RWPE2 (cell line): ENCODE data around the gene TMED6.
"Not testable (repeated sequence)": the region's sequence is repeated elsewhere in the genome, so short reads cannot be mapped to it uniquely, and the experiment has no call there.

ENCODE experiments used
- ATAC-seq: fragments of 200-7000 bp; cut with Tn5 transposase; 3 replicates; pipeline ENCODE4 v1.9.1; 2021; ENCODE audit warnings: low read depth
- DNase-seq: peaks from one replicate; pipeline ENCODE4 v3.0.0-alpha.2; 2020; ENCODE audit warnings: low spot score
- H3K27ac ChIP-seq: fragments of 450-650 bp; 2 replicates; pipeline ENCODE4 v1.5.1; 2017; ENCODE audit warnings: mild to moderate bottlenecking; ENCODE audit not compliant: poor library complexity, severe bottlenecking
- H3K27me3 ChIP-seq: fragments of 250-450 bp; sonication (Bioruptor Pico); 2 replicates; pipeline ENCODE4 v1.5.1; 2021; ENCODE audit warnings: mild to moderate bottlenecking, moderate library complexity; ENCODE audit not compliant: insufficient read depth, poor library complexity, severe bottlenecking
- H3K36me3 ChIP-seq: fragments of 250-450 bp; sonication (Bioruptor Pico); 2 replicates; pipeline ENCODE4 v1.5.1; 2020; ENCODE audit warnings: low read depth, mild to moderate bottlenecking, moderate library complexity
- H3K4me1 ChIP-seq: fragments of 250-450 bp; sonication (Bioruptor Pico); 2 replicates; pipeline ENCODE4 v1.5.1; 2021; ENCODE audit warnings: mild to moderate bottlenecking, moderate library complexity; ENCODE audit not compliant: insufficient read depth, poor library complexity, severe bottlenecking
- H3K4me3 ChIP-seq: fragments of 250-450 bp; sonication (Bioruptor Pico); 2 replicates; pipeline ENCODE4 v1.5.1; 2021; ENCODE audit warnings: mild to moderate bottlenecking, moderate library complexity; ENCODE audit not compliant: severe bottlenecking
- H3K9me3 ChIP-seq: fragments of 250-450 bp; sonication (Bioruptor Pico); 2 replicates; pipeline ENCODE4 v1.5.1; 2021; ENCODE audit warnings: mild to moderate bottlenecking, moderate library complexity; ENCODE audit not compliant: severe bottlenecking
- TF ChIP-seq, protein P1 (sequence below): fragments of 450-650 bp; IDR thresholded peaks from one replicate; pipeline ENCODE4 v1.5.1; 2017; ENCODE audit warnings: mild to moderate bottlenecking, moderate library complexity; ENCODE audit not compliant: poor library complexity, severe bottlenecking

TMED6 gene

DNA sequence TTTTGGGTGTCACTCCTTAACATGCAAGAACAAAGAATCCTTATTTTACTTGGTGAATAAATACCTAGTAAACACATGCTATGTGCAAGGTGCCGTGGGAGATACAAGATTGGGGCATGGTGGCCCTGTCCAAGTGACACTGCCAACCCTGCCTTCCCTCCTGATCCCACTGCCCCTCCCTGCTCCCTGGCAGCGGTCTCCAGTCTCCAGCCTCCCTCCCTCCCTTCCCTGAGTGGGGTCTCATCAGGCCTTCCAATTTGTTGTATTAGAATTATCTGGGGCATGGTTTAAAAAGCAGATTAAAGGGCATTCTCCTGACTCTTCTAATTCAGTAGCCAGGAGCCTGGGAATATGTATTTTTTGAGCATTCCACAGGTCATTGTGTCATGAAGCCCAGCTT, 12.5 kb upstream of the TMED6 start:
- H3K36me3 ChIP-seq, result peaks cover 44% of the 10 kb centered on the region
- no peaks in the 10 kb centered on the region for H3K27me3 ChIP-seq
- no peak overlapping the region for H3K4me3 ChIP-seq
- H3K27ac ChIP-seq, result no peak overlapping the region
- H3K9me3 ChIP-seq, result no peaks in the 10 kb centered on the region
- TF ChIP-seq, protein P1, sequence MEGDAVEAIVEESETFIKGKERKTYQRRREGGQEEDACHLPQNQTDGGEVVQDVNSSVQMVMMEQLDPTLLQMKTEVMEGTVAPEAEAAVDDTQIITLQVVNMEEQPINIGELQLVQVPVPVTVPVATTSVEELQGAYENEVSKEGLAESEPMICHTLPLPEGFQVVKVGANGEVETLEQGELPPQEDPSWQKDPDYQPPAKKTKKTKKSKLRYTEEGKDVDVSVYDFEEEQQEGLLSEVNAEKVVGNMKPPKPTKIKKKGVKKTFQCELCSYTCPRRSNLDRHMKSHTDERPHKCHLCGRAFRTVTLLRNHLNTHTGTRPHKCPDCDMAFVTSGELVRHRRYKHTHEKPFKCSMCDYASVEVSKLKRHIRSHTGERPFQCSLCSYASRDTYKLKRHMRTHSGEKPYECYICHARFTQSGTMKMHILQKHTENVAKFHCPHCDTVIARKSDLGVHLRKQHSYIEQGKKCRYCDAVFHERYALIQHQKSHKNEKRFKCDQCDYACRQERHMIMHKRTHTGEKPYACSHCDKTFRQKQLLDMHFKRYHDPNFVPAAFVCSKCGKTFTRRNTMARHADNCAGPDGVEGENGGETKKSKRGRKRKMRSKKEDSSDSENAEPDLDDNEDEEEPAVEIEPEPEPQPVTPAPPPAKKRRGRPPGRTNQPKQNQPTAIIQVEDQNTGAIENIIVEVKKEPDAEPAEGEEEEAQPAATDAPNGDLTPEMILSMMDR, result no peak
- no peak for ATAC-seq
- peak; percentile 23 for DNase-seq
- H3K4me1 ChIP-seq, result no peaks in the 10 kb centered on the region

DNA sequence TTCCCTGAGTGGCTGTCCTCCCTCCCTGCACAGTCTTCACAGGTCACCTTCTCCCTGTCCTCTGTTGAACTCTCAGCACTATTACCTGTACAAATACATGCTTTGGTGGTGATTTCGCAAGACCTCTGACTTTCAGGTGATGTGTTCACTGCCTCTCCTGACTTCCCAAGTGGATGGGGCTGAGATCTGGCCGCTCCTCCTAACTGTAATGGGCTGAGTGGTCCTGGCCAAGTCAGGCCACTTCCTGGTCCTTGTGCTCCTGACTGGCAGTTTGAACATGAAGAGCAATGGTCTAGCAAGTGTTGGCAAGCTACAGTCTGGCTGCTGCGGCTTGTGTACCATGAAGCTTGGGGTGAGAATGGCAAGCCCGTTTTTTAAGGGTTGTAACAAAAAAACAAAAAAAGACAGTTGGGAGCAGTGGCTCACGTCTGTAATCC, 11.7 kb upstream of the TMED6 start:
- Histone ChIP-seq H3K27ac (no peak overlapping the region), H3K27me3 (no peaks in the 10 kb centered on the region), H3K9me3 (no peaks in the 10 kb centered on the region), H3K4me3 (no peak overlapping the region), H3K4me1 (no peaks in the 10 kb centered on the region), H3K36me3 (peaks cover 38% of the 10 kb centered on the region)
- TF ChIP-seq, protein P1, result no peak
- ATAC-seq, result peak; percentile 55; the same call in 2 of the 3 replicates
- DNase-seq, result peak; percentile 52

DNA sequence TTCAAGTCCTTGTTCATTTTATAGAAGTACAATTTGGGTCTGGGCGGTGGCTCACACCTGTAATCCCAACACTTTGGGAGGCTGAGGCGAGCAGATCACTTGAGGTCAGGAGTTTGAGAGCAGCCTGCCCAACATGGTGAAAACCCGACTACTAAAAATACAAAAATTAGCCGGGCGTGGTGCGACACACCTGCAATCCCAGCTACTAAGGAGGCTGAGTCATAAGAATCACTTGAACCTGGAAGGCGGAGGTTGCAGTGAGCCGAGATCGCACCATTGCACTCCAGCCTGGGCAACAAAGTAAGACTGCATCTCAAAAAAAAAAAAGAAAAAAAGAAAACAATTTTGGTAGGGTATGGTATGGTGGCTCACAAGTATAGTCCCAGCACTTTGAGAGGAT, 8.5 kb upstream of the TMED6 start:
- H3K27me3 ChIP-seq, ATAC-seq, H3K4me1 ChIP-seq, H3K4me3 ChIP-seq, H3K9me3 ChIP-seq, H3K27ac ChIP-seq: not testable (repeated sequence)
- peak; percentile 17 for DNase-seq
- H3K36me3 ChIP-seq, result peaks cover 26% of the 10 kb centered on the region

DNA sequence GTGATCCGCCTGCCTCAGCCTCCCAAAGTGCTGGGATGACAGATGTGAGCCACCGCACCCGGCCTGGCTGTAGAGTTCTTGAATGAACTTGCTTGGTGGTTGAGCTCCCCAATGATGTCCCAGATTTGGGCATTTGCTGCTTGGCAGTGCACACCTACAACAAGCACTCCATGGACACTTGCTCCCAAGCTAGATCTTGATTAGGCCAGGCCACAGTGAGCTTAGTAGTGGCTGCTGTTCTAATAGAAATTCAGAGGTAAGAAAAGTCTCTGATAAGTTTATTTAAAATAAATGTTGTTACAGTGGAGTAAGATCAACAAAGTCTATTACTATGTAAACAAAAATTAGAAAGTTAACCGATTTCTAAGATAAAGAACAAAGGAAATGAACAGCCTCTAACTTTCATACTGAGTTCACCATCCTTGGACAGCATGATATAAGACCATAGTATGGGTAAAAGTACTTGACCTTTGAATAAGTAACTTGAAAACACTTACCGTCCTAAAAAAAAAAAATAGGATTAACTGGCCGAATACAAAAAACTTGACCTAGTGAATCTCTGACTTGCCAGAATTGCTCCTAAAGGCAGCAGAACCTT, 951 bp downstream of the TMED6 start:
- H3K36me3 ChIP-seq, result peaks cover 5% of the 10 kb centered on the region
- no peak overlapping the region for H3K4me3 ChIP-seq
- no peak overlapping the region for H3K27ac ChIP-seq
- no peaks in the 10 kb centered on the region for H3K27me3 ChIP-seq
- no peaks in the 10 kb centered on the region for H3K4me1 ChIP-seq
- H3K9me3 ChIP-seq, result no peaks in the 10 kb centered on the region
- TF ChIP-seq, protein P1, result no peak
- no peak for ATAC-seq
- peak; percentile 19 for DNase-seq

DNA sequence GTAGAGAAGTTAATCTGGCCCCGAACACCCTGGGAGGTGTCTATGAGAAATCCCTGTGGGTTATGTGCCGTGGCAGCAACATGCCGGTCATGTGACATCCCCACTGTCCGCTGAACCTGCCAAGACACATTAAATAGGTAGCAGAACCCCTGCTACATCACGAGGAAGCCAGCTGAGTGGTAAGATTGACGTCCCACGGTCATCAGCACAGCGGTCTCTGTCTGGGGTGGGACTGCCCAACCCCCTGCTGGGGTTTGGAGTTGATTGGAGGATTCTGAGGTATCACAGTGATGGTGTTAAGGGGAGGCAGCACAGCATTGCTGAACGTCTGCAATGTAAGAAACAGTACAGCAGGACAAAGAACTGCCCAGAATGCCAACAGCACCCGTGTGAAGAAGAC, 2.0 kb downstream of the TMED6 start:
- peaks cover under 1% of the 10 kb centered on the region; the same call in 1 of the 2 replicates for H3K36me3 ChIP-seq
- DNase-seq, result no peak
- TF ChIP-seq, protein P1, result no peak
- H3K27ac ChIP-seq, result no peak overlapping the region
- H3K9me3 ChIP-seq, result no peaks in the 10 kb centered on the region
- no peaks in the 10 kb centered on the region for H3K4me1 ChIP-seq
- ATAC-seq, result no peak
- no peak overlapping the region for H3K4me3 ChIP-seq
- H3K27me3 ChIP-seq, result no peaks in the 10 kb centered on the region
